Measurements from ENCODE around the gene BCL6.

The BCL6 gene

DNA sequence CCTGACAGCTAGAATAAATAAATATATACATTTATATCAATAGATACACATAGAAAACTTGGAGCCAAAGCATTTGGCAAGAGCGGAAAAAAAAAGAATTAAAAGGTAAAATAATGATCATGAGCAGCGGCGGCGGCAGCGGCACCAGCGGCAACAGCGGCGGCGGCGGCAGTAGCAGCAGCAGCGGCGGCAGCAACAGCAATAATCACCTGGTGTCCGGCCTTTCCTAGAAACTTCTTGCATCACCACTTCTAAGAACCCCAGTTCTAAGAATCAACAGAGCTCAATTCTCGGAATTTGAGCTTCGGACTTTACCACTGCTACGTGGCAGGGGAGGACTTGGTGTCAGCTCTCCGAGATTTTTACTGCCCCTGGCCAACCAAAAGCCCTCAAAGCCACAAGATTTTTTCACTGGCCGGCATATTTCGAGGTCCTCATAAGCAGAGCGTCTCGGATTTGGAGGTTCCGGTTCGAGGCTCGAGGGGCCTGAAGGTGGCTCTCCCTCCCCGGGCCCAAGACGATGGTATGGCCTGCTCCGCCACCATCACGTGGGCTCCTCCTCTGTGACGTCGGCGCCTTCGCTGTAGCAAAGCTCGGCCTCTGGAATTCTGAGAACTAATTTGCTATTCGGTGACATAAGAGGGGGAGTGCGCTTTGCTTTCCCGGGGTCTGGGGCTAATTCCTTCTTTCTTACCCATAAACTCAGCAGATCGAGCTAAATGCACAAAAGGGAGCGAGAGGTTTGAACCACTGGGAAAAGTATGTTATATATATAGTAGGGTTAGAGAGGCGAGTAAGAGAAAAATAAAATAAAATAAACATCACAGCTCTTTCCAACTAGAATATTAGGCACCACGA, at the start of gene BCL6:
Gene BCL6, minus strand, starts transcription at position 268 of the 858 bp plus-strand sequence. CDS start 11,775 bp downstream, outside the sequence.
- H3K9ac ChIP-seq (ENCODE audit: low read depth, low read length), result peak within 1 kb of the TSS; percentile 79
- H3K9me3 ChIP-seq (ENCODE audit: control insufficient read depth, insufficient read depth, low read length), result no peaks in the 10 kb centered on the region
- no peaks in the 10 kb centered on the region for H3K36me3 ChIP-seq (ENCODE audit: insufficient read depth, low read length)
- H3K4me1 ChIP-seq (ENCODE audit: insufficient read depth, low read length), result peaks cover 27% of the 10 kb centered on the region

DNA sequence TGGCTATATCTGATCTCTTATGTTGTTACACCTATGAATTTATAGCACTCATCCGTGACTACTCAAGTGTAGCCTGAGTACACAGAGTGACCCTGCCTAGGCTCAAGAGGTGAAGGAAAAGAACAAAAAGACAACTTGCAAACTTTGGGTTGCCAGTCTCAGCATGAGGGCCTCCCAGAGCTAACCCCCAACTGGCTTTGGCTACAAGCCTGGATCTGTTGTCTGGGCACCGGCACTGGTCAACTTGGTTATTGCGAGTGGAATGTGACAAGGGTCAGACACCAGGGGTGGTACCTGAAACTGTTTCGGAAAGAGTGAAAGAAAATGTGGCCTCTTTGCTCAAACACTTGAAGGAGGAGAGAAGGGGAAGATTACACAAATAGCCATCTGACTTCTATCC, 49.5 kb upstream of the BCL6 start:
- Histone ChIP-seq H3K4me1 (ENCODE audit: insufficient read depth, low read length) (peaks cover 6% of the 10 kb centered on the region; the same call in 1 of the 2 replicates), H3K9ac (ENCODE audit: low read depth, low read length) (no peak overlapping the region), H3K36me3 (ENCODE audit: insufficient read depth, low read length) (no peaks in the 10 kb centered on the region), H3K9me3 (ENCODE audit: control insufficient read depth, insufficient read depth, low read length) (no peaks in the 10 kb centered on the region)

DNA sequence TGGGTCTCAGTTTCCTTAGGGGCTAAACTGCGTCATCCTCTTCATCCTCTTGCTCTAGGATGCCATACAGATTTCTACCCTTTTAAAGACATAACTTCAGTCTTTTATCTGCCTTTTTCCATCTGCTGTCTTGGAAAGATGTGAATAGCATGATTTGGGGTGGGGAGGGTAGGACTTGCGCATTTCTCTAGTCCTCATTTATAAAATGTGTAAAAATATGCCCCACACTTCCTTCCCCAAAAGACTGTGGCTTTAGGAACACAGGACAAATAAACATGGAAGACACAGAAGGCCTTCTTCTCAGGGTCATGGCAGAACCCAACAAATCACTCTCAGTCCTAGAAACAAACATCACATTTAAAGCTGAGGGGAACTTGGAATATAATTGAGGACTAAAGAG, 48.4 kb upstream of the BCL6 start:
- H3K4me1 ChIP-seq (ENCODE audit: insufficient read depth, low read length), result peaks cover 6% of the 10 kb centered on the region; the same call in 1 of the 2 replicates
- no peaks in the 10 kb centered on the region for H3K9me3 ChIP-seq (ENCODE audit: control insufficient read depth, insufficient read depth, low read length)
- H3K9ac ChIP-seq (ENCODE audit: low read depth, low read length), result no peak overlapping the region
- no peaks in the 10 kb centered on the region for H3K36me3 ChIP-seq (ENCODE audit: insufficient read depth, low read length)

DNA sequence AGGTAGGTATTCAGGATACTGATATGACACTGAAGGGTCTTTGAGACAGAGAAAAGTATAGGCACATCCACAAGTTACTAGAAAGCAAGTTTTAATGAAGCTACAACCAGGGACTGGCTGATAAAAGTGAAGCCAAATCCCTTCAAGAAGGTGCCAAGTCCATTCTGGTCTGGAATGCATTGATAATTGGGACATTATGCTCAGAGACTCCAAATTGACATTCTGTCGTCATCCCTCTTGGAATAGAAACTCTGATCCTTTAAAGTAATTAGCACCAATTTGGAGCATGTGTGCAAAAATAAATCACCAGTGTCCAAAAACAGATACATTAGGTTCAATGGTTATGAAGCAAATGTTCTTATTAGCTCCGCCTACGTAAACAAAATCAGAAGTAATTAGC, 47.3 kb upstream of the BCL6 start:
- Histone ChIP-seq H3K9ac (ENCODE audit: low read depth, low read length) (no peak overlapping the region), H3K36me3 (ENCODE audit: insufficient read depth, low read length) (no peaks in the 10 kb centered on the region), H3K4me1 (ENCODE audit: insufficient read depth, low read length) (no peaks in the 10 kb centered on the region), H3K9me3 (ENCODE audit: control insufficient read depth, insufficient read depth, low read length) (no peaks in the 10 kb centered on the region)

DNA sequence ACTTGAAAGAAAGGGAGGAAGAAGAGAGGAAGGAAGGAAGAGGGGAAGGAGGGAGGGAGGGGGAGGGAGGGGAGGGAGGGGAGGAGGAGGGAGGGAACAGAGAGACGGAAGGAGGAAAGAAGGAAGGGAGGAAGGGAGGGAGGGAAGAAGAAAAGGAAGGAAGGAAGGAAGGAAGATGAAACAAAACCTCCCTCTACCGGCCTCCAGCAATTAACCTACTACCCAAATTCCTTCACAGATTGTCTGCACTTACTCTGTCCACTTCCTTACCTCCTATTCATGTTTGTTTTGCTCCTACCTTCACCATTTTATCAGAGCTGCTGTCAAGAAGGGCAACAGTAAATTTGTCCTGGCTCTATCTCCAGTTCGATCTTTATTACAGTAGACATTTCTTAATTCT, 44.6 kb upstream of the BCL6 start:
- no peaks in the 10 kb centered on the region for H3K36me3 ChIP-seq (ENCODE audit: insufficient read depth, low read length)
- H3K4me1 ChIP-seq (ENCODE audit: insufficient read depth, low read length), result no peaks in the 10 kb centered on the region
- H3K9ac ChIP-seq (ENCODE audit: low read depth, low read length), result no peak overlapping the region
- H3K9me3 ChIP-seq (ENCODE audit: control insufficient read depth, insufficient read depth, low read length), result no peaks in the 10 kb centered on the region

DNA sequence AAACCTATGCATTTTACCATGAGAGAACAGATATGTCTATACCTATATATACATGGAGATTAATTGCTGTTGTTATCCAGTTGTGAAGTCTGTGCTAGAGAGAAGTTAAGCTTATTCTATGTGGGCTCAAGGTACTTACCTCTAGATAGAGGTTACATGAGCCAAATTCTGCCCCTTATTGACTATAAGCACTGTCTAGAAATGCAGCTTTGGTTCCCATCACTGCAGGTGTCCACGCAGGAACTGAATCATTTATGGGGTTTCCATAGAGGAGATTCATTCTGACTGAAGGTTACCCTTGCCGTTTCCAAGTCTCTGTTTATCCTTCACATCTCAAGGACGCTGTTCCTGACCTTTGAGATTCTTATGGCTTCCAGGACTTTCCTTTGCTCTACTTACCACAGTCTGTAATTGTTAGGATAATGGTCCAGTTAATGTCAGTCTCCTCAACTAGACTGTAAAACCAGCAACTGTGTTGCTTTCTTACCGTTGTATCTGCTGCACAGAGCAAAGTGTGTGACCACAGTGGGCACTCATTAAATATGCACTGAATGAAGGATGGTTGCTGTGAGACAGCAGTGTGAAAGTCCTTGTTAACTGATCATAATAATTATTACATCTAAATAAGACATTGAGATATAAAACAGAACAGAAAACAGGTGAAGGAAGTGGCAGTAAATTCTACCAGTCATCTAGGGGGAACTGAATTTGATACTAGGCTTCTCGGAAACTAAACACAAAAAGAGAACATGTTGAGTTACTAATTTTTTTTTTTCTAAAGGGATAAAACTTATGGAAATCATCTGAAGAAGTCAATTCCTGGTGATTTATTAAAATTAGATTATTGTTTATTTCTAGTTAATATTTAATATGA, 44.0 kb upstream of the BCL6 start:
- Histone ChIP-seq H3K36me3 (ENCODE audit: insufficient read depth, low read length) (no peaks in the 10 kb centered on the region), H3K9me3 (ENCODE audit: control insufficient read depth, insufficient read depth, low read length) (no peaks in the 10 kb centered on the region), H3K9ac (ENCODE audit: low read depth, low read length) (no peak overlapping the region), H3K4me1 (ENCODE audit: insufficient read depth, low read length) (no peaks in the 10 kb centered on the region)

DNA sequence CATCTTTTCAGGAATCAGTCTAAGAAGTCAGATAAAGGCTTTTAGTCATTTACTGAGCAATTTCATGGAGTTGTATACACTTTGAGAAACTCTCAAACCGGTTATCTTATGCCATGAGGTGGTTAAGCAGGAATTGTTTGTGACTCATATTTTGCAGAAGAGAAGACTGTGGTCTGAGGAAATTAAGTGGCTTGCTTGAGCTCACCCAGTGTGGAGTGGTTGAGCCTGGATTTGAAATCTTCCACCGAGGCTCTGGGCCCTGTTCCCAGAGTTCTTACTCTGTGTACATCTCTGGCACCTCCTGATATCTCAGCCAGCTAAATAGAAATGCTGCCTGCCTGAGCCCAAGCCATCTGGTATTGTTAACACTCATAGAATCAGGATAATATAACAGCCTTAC, 37.8 kb upstream of the BCL6 start:
- H3K9me3 ChIP-seq (ENCODE audit: control insufficient read depth, insufficient read depth, low read length), result no peaks in the 10 kb centered on the region
- H3K9ac ChIP-seq (ENCODE audit: low read depth, low read length), result no peak overlapping the region
- no peaks in the 10 kb centered on the region for H3K4me1 ChIP-seq (ENCODE audit: insufficient read depth, low read length)
- no peaks in the 10 kb centered on the region for H3K36me3 ChIP-seq (ENCODE audit: insufficient read depth, low read length)

DNA sequence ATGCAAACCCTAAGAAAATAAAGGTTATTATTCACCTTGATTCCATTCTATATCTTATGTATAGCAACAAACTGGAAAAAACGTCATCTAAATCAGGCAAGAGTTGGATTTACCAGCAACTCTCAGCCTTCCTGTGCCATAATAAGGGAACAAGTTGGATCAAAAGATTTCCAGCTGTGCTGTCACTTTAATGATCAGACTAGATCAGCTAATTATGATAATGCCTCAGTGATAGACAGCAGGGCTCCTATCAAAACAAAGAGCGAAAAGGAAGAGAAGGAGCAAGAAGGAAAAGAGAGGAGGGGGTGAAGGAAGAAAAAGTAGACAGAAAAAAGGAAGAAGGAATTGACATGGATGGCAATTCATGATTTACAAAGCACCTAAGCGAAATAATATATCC, 36.7 kb upstream of the BCL6 start:
- no peaks in the 10 kb centered on the region for H3K9me3 ChIP-seq (ENCODE audit: control insufficient read depth, insufficient read depth, low read length)
- no peaks in the 10 kb centered on the region for H3K36me3 ChIP-seq (ENCODE audit: insufficient read depth, low read length)
- no peaks in the 10 kb centered on the region for H3K4me1 ChIP-seq (ENCODE audit: insufficient read depth, low read length)
- H3K9ac ChIP-seq (ENCODE audit: low read depth, low read length), result no peak overlapping the region

DNA sequence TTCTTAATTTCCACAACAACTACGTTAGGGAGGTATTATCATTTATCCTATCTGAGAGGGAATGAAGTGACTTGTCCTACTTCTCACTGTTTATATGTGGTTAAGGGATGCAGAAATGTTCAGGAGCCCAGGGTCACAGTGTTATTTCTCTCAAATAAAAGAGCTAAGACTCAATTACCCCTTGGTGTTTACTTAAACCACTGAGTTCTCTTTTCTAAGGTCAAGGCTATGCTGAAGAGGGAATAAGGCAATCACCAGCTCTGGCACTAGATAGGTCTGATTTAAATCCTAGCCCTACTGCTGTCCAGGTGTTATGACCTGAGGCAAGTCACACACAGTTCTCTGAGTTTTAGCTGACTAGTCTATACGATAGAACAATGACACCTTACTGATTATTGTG, 35.7 kb upstream of the BCL6 start:
- Histone ChIP-seq H3K36me3 (ENCODE audit: insufficient read depth, low read length) (no peaks in the 10 kb centered on the region), H3K9ac (ENCODE audit: low read depth, low read length) (no peak overlapping the region)

DNA sequence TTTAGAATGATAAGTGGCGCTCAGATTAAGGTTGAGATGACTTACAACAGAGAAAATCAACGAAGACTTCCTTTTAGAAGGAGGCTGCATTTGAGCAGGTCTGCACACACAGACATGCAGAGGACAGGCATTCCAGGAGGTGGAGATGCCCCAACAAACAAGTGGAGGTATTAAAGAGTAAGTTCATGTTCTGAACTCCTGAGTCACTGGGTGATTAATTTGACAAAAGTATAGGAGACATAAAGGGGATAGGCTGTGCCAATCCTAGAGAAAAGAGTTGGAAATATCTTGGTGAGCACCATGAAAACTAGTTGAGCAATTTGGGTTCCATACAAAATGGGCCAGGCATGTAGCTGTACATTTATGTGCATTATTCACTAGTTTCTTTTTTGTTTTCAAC, 33.5 kb upstream of the BCL6 start:
- H3K9me3 ChIP-seq (ENCODE audit: control insufficient read depth, insufficient read depth, low read length), result no peaks in the 10 kb centered on the region
- H3K4me1 ChIP-seq (ENCODE audit: insufficient read depth, low read length), result peaks cover 5% of the 10 kb centered on the region; the same call in 1 of the 2 replicates
- no peak overlapping the region for H3K9ac ChIP-seq (ENCODE audit: low read depth, low read length)
- no peaks in the 10 kb centered on the region for H3K36me3 ChIP-seq (ENCODE audit: insufficient read depth, low read length)

More for the DNA sequence above, 35.7 kb upstream of the BCL6 start:
- Histone ChIP-seq H3K9me3 (ENCODE audit: control insufficient read depth, insufficient read depth, low read length) (no peaks in the 10 kb centered on the region), H3K4me1 (ENCODE audit: insufficient read depth, low read length) (no peaks in the 10 kb centered on the region)

DNA sequence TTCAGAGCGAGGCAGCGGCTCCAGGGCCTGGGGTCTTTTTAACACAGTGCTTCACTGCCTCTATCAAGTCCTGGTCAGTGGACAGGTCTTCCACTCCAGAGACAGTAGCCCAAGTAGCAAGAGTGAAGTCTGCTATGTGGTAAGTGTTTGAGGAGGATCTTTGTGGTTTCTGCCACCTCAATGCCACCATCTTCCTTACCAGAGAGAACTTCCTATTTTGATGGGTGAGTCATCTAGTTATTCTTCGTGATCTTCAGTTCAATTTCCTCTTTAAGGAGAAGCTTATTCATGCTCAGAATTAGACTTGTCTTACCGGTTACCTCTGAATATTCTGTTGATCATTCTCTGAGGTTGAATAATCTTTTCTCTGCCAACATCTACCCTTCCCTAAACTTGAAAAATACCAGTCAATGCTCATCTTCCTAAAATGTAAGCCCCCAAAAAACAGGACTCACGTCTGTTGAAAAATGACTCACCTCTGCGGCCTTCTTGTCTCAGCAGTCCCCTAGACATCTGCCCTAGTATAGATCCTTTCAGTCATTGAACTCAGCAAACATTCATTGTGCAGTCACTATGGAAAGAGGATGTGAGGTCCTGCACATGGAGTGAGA, 32.2 kb upstream of the BCL6 start:
- no peak overlapping the region for H3K9ac ChIP-seq (ENCODE audit: low read depth, low read length)
- no peaks in the 10 kb centered on the region for H3K36me3 ChIP-seq (ENCODE audit: insufficient read depth, low read length)
- peaks cover 13% of the 10 kb centered on the region; the same call in 1 of the 2 replicates for H3K4me1 ChIP-seq (ENCODE audit: insufficient read depth, low read length)
- no peaks in the 10 kb centered on the region for H3K9me3 ChIP-seq (ENCODE audit: control insufficient read depth, insufficient read depth, low read length)

DNA sequence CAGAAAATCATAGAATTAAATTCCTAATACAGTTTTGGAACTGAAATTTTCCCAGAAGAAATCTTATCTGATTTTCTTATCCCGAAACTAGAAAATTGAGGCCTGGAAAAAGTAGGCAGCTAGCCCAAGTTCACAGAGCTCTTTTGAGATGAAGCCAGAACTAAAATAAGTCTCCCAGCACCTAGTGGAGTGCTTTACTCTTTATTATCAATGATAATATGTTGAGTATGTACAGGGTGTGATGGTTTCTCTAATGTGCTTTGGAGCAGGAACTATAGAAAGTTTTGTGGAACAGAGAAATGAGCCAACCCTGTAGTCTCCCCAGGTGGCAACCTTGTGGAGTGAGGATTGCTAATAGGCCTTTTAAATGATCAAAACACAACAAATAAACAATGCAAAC, 30.3 kb upstream of the BCL6 start:
- Histone ChIP-seq H3K4me1 (ENCODE audit: insufficient read depth, low read length) (peaks cover 13% of the 10 kb centered on the region; the same call in 1 of the 2 replicates), H3K36me3 (ENCODE audit: insufficient read depth, low read length) (no peaks in the 10 kb centered on the region), H3K9me3 (ENCODE audit: control insufficient read depth, insufficient read depth, low read length) (no peaks in the 10 kb centered on the region), H3K9ac (ENCODE audit: low read depth, low read length) (no peak overlapping the region)

DNA sequence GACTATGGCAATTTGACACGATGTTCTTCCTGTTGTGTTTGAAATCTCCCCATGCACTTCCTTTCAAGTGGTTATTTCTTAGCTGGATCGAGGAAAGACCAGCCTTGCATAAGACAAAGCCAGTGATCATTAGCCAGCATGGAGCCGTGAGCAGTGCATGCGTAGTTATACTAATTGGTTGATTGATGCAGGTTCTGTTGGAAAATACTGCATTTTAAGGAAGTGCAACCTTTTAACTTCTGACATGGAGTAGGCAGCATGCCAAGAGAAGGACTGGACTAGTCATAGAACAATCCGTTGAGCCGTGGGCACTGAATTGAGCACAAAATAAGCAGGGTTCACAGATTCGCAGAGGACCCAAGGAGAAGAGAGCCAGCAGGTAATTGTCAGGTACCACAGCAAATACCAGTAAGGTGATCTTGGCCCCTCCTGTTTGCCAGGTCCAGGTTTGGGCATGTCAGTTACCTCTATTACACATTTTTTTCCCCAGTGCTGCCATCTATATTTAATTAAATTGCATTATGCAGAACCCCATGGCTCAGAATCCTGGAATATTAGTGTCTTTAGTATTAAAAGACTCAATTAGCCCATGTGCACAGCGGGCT, 29.0 kb upstream of the BCL6 start:
- H3K9me3 ChIP-seq (ENCODE audit: control insufficient read depth, insufficient read depth, low read length), result no peaks in the 10 kb centered on the region
- H3K36me3 ChIP-seq (ENCODE audit: insufficient read depth, low read length), result no peaks in the 10 kb centered on the region
- H3K4me1 ChIP-seq (ENCODE audit: insufficient read depth, low read length), result peaks cover 13% of the 10 kb centered on the region; the same call in 1 of the 2 replicates
- no peak overlapping the region for H3K9ac ChIP-seq (ENCODE audit: low read depth, low read length)
